ENCODE measurements around the gene ARHGAP15. TPM values are rescaled to one million over a fixed set of nuclear protein-coding genes. Genes with fewer than 3 reads are reported as not detected.

ARHGAP15 gene
- total RNA-seq, 2 experiments from 2014 or later, result 72.1 to 98.4 TPM

GRCh38 chr2:143802242-143802641 lies 673.0 kb downstream of the ARHGAP15 start:
- POLR2A ChIA-PET, result no interaction called here
- Histone ChIP-seq H3K4me2 (ENCODE audit: low read length) (no peak overlapping the region), H3K9me2 (ENCODE audit: insufficient read depth, low read length) (no peaks in the 10 kb centered on the region), H3K36me3 (ENCODE audit: insufficient read depth, low read length) (no peaks in the 10 kb centered on the region), H2AFZ (ENCODE audit: low read length) (no peak overlapping the region), H3K4me3 (ENCODE audit: low read depth, low read length, poor library complexity, severe bottlenecking) (no peak overlapping the region), H3K27ac (ENCODE audit: low read depth, low read length, poor library complexity, severe bottlenecking) (no peak overlapping the region), H3K79me2 (ENCODE audit: insufficient read depth, low read depth, low read length) (no peaks in the 10 kb centered on the region), H4K20me1 (ENCODE audit: insufficient read depth, low read length) (no peaks in the 10 kb centered on the region), H3K4me1 (ENCODE audit: insufficient read depth, low read length, poor library complexity, severe bottlenecking) (no peaks in the 10 kb centered on the region), H3K9me3 (ENCODE audit: low read length) (no peaks in the 10 kb centered on the region)
- intact Hi-C loops (cut with micrococcal nuclease; ENCODE audit: unreplicated experiment), result no loop called here
- no peak for TF ChIP-seq EZH2phosphoT487 (IDR thresholded peaks at IDR 0.05; ENCODE audit: borderline replicate concordance, low read depth, low read length)
- TF ChIP-seq, protein P1, sequence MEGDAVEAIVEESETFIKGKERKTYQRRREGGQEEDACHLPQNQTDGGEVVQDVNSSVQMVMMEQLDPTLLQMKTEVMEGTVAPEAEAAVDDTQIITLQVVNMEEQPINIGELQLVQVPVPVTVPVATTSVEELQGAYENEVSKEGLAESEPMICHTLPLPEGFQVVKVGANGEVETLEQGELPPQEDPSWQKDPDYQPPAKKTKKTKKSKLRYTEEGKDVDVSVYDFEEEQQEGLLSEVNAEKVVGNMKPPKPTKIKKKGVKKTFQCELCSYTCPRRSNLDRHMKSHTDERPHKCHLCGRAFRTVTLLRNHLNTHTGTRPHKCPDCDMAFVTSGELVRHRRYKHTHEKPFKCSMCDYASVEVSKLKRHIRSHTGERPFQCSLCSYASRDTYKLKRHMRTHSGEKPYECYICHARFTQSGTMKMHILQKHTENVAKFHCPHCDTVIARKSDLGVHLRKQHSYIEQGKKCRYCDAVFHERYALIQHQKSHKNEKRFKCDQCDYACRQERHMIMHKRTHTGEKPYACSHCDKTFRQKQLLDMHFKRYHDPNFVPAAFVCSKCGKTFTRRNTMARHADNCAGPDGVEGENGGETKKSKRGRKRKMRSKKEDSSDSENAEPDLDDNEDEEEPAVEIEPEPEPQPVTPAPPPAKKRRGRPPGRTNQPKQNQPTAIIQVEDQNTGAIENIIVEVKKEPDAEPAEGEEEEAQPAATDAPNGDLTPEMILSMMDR (conservative IDR thresholded peaks at IDR 0.05; ENCODE audit: low read length), result no peak
- BruUV-seq (replicated peaks), result no TSS peak
- DNase-seq (ENCODE audit: low spot score), result no peak
- CTCF ChIA-PET (ENCODE audit: unreplicated experiment), result no interaction called here

GRCh38 chr2:143802871-143803650 lies 673.8 kb downstream of the ARHGAP15 start:
- Histone ChIP-seq H3K4me2 (ENCODE audit: low read length) (no peak overlapping the region), H3K9me2 (ENCODE audit: insufficient read depth, low read length) (no peaks in the 10 kb centered on the region), H3K9me3 (ENCODE audit: low read length) (no peaks in the 10 kb centered on the region), H3K4me3 (ENCODE audit: low read depth, low read length, poor library complexity, severe bottlenecking) (no peak overlapping the region), H2AFZ (ENCODE audit: low read length) (no peak overlapping the region), H3K36me3 (ENCODE audit: insufficient read depth, low read length) (no peaks in the 10 kb centered on the region), H3K4me1 (ENCODE audit: insufficient read depth, low read length, poor library complexity, severe bottlenecking) (no peaks in the 10 kb centered on the region), H3K27ac (ENCODE audit: low read depth, low read length, poor library complexity, severe bottlenecking) (no peak overlapping the region), H3K79me2 (ENCODE audit: insufficient read depth, low read depth, low read length) (no peaks in the 10 kb centered on the region), H4K20me1 (ENCODE audit: insufficient read depth, low read length) (no peaks in the 10 kb centered on the region)
- BruUV-seq (replicated peaks), result no TSS peak
- ChIA-PET POLR2A (interaction anchor here (0.7 kb wide), 2 partner anchors 15 to 395 kb away, joined by 3 to 5 read pairs; no protein-coding TSS in a partner anchor), CTCF (ENCODE audit: unreplicated experiment) (no interaction called here)
- intact Hi-C loops (cut with micrococcal nuclease; ENCODE audit: unreplicated experiment), result no loop called here
- DNase-seq (ENCODE audit: low spot score), result no peak
- TF ChIP-seq, protein P1 (conservative IDR thresholded peaks at IDR 0.05; ENCODE audit: low read length), result no peak
- TF ChIP-seq EZH2phosphoT487 (IDR thresholded peaks at IDR 0.05; ENCODE audit: borderline replicate concordance, low read depth, low read length), result no peak

GRCh38 chr2:143803936-143804335 lies 674.7 kb downstream of the ARHGAP15 start:
- no peak for DNase-seq (ENCODE audit: low spot score)
- Histone ChIP-seq H3K79me2 (ENCODE audit: insufficient read depth, low read depth, low read length) (no peaks in the 10 kb centered on the region), H3K27ac (ENCODE audit: low read depth, low read length, poor library complexity, severe bottlenecking) (no peak overlapping the region), H2AFZ (ENCODE audit: low read length) (no peak overlapping the region), H3K9me3 (ENCODE audit: low read length) (no peaks in the 10 kb centered on the region), H3K36me3 (ENCODE audit: insufficient read depth, low read length) (no peaks in the 10 kb centered on the region), H3K4me2 (ENCODE audit: low read length) (no peak overlapping the region), H3K9me2 (ENCODE audit: insufficient read depth, low read length) (no peaks in the 10 kb centered on the region), H3K4me3 (ENCODE audit: low read depth, low read length, poor library complexity, severe bottlenecking) (no peak overlapping the region), H4K20me1 (ENCODE audit: insufficient read depth, low read length) (no peaks in the 10 kb centered on the region), H3K4me1 (ENCODE audit: insufficient read depth, low read length, poor library complexity, severe bottlenecking) (no peaks in the 10 kb centered on the region)
- CTCF ChIA-PET (ENCODE audit: unreplicated experiment), result no interaction called here
- intact Hi-C loops (cut with micrococcal nuclease; ENCODE audit: unreplicated experiment), result no loop called here
- POLR2A ChIA-PET, result no interaction called here
- no TSS peak for BruUV-seq (replicated peaks)
- no peak for TF ChIP-seq EZH2phosphoT487 (IDR thresholded peaks at IDR 0.05; ENCODE audit: borderline replicate concordance, low read depth, low read length)
- TF ChIP-seq, protein P1 (conservative IDR thresholded peaks at IDR 0.05; ENCODE audit: low read length), result no peak

Data from OCI-LY7 (cell line).